ENCODE results near the gene ELFN1.

Gene ELFN1

GRCh38 chr7:1641661-1642260 lies 28.3 kb upstream of the ELFN1 start:
- Histone ChIP-seq H3K27me3 (ENCODE audit: low read length) (no peaks in the 10 kb centered on the region), H3K79me2 (ENCODE audit: insufficient read depth, low read length) (no peaks in the 10 kb centered on the region), H3K9me2 (replicated peaks; ENCODE audit: insufficient read depth, low read length) (no peaks in the 10 kb centered on the region), H3K9me3 (ENCODE audit: insufficient read depth, low read length) (peaks cover 10% of the 10 kb centered on the region; the same call in 1 of the 2 replicates), H3F3A (ENCODE audit: insufficient read depth) (no peaks in the 10 kb centered on the region), H3K9ac (ENCODE audit: low read length) (no peak overlapping the region), H3K4me2 (ENCODE audit: low read depth, low read length, poor library complexity, severe bottlenecking) (no peak overlapping the region), H3K27ac (ENCODE audit: low read depth, low read length) (no peak overlapping the region), H3K36me3 (ENCODE audit: low read length) (no peaks in the 10 kb centered on the region), H3K4me3 (ENCODE audit: insufficient read depth, low read length, poor library complexity, severe bottlenecking) (no peak overlapping the region), H4K20me1 (ENCODE audit: low read depth, low read length) (no peaks in the 10 kb centered on the region), H2AFZ (ENCODE audit: low read depth, low read length, severe bottlenecking) (no peak overlapping the region)
- no peak for TF ChIP-seq EZH2phosphoT487 (conservative IDR thresholded peaks at IDR 0.05; ENCODE audit: low read length)
- TF ChIP-seq CTCF (IDR thresholded peaks at IDR 0.05; ENCODE audit: insufficient read depth, low read length, poor library complexity, severe bottlenecking) = no peak

GRCh38 chr7:1642291-1642731 lies 27.8 kb upstream of the ELFN1 start:
- no peaks in the 10 kb centered on the region for H3F3A ChIP-seq (ENCODE audit: insufficient read depth)
- peaks cover 4% of the 10 kb centered on the region; the same call in 1 of the 2 replicates for H3K9me3 ChIP-seq (ENCODE audit: insufficient read depth, low read length)
- TF ChIP-seq EZH2phosphoT487 (conservative IDR thresholded peaks at IDR 0.05; ENCODE audit: low read length) (no peak), CTCF (IDR thresholded peaks at IDR 0.05; ENCODE audit: insufficient read depth, low read length, poor library complexity, severe bottlenecking) (no peak)
- H3K4me2 ChIP-seq (ENCODE audit: low read depth, low read length, poor library complexity, severe bottlenecking) = no peak overlapping the region
- no peak overlapping the region for H3K27ac ChIP-seq (ENCODE audit: low read depth, low read length)
- no peaks in the 10 kb centered on the region for H3K79me2 ChIP-seq (ENCODE audit: insufficient read depth, low read length)
- no peaks in the 10 kb centered on the region for H4K20me1 ChIP-seq (ENCODE audit: low read depth, low read length)
- no peak overlapping the region for H3K4me3 ChIP-seq (ENCODE audit: insufficient read depth, low read length, poor library complexity, severe bottlenecking)
- no peaks in the 10 kb centered on the region for H3K9me2 ChIP-seq (replicated peaks; ENCODE audit: insufficient read depth, low read length)
- H3K27me3 ChIP-seq (ENCODE audit: low read length) = no peaks in the 10 kb centered on the region
- no peaks in the 10 kb centered on the region for H3K36me3 ChIP-seq (ENCODE audit: low read length)
- no peak overlapping the region for H2AFZ ChIP-seq (ENCODE audit: low read depth, low read length, severe bottlenecking)
- H3K9ac ChIP-seq (ENCODE audit: low read length) = no peak overlapping the region

- Histone ChIP-seq H3K9ac (ENCODE audit: low read length) (no peak overlapping the region), H3K4me2 (ENCODE audit: low read depth, low read length, poor library complexity, severe bottlenecking) (no peak overlapping the region), H3K27me3 (ENCODE audit: low read length) (no peaks in the 10 kb centered on the region), H3K27ac (ENCODE audit: low read depth, low read length) (no peak overlapping the region), H3K9me3 (ENCODE audit: insufficient read depth, low read length) (no peaks in the 10 kb centered on the region), H3K4me3 (ENCODE audit: insufficient read depth, low read length, poor library complexity, severe bottlenecking) (no peak overlapping the region), H3K36me3 (ENCODE audit: low read length) (no peaks in the 10 kb centered on the region), H4K20me1 (ENCODE audit: low read depth, low read length) (no peaks in the 10 kb centered on the region), H3K79me2 (ENCODE audit: insufficient read depth, low read length) (no peaks in the 10 kb centered on the region), H3K9me2 (replicated peaks; ENCODE audit: insufficient read depth, low read length) (no peaks in the 10 kb centered on the region), H2AFZ (ENCODE audit: low read depth, low read length, severe bottlenecking) (no peak overlapping the region), H3F3A (ENCODE audit: insufficient read depth) (no peaks in the 10 kb centered on the region)
- TF ChIP-seq EZH2phosphoT487 (conservative IDR thresholded peaks at IDR 0.05; ENCODE audit: low read length) (no peak), CTCF (IDR thresholded peaks at IDR 0.05; ENCODE audit: insufficient read depth, low read length, poor library complexity, severe bottlenecking) (no peak)
These were observed 26.6 kb upstream of the ELFN1 start for GRCh38 chr7:1643270-1644092.
